Measurements from ENCODE around the gene OLFML2B. TPM values are rescaled to one million over a fixed set of nuclear protein-coding genes. Genes with fewer than 3 reads are reported as not detected.

The OLFML2B gene
- total RNA-seq, 1 experiment from 2014 or later: not detected

DNA sequence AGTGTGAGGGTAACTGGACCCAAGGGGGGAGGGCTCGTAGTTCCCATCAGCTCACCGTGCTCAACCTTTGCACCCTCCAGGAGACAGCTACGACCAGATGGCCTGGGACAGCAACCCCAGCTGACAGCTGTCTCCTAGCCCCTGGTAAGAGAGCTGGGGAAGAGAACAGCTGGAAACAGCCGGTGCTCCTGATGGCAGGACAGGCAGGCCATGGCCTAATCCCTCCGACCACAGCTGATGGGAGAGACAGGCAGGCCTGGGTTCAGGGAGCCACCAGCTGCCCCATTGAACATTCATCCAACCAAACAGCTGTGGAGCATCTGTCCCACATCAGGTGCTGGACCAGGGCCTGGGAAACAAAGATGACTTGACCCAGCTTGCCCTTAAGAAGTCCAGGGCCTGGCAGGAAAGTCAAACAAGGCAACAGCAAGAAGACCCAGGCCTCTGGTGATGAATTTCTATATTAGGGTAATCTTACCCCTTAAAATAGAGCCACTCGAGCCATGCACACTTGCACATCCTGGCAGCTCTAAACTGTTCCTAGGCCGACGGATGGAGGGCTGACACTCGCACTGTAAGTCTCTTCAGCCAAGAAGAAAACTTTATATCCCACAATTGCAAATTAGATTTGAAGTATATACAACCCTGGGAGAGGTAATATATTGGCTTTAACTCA, 12.2 kb downstream of the OLFML2B start:
- DNase-seq (ENCODE audit: unreplicated experiment): no peak
- Mint-ChIP-seq H3K27ac (ENCODE audit: low read depth, unreplicated experiment) (no peak overlapping the region), H3K4me3 (ENCODE audit: unreplicated experiment) (no peak overlapping the region), H3K9me3 (ENCODE audit: unreplicated experiment) (peaks cover 12% of the 10 kb centered on the region), H3K4me1 (ENCODE audit: insufficient read depth, unreplicated experiment) (no peaks in the 10 kb centered on the region), H3K27me3 (ENCODE audit: insufficient read depth, unreplicated experiment) (peaks cover 33% of the 10 kb centered on the region), H3K36me3 (ENCODE audit: insufficient read depth, unreplicated experiment) (no peaks in the 10 kb centered on the region)
- POLR2A ChIA-PET: no interaction called here
- TF ChIP-seq, protein P1, sequence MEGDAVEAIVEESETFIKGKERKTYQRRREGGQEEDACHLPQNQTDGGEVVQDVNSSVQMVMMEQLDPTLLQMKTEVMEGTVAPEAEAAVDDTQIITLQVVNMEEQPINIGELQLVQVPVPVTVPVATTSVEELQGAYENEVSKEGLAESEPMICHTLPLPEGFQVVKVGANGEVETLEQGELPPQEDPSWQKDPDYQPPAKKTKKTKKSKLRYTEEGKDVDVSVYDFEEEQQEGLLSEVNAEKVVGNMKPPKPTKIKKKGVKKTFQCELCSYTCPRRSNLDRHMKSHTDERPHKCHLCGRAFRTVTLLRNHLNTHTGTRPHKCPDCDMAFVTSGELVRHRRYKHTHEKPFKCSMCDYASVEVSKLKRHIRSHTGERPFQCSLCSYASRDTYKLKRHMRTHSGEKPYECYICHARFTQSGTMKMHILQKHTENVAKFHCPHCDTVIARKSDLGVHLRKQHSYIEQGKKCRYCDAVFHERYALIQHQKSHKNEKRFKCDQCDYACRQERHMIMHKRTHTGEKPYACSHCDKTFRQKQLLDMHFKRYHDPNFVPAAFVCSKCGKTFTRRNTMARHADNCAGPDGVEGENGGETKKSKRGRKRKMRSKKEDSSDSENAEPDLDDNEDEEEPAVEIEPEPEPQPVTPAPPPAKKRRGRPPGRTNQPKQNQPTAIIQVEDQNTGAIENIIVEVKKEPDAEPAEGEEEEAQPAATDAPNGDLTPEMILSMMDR (IDR thresholded peaks at IDR 0.05; ENCODE audit: unreplicated experiment): no peak
- intact Hi-C loops (cut with micrococcal nuclease): no loop called here
- BruUV-seq (replicated peaks): no TSS peak
- CTCF ChIA-PET: interaction anchor here (0.5 to 0.6 kb wide), 2 partner anchors 95 to 219 kb away, joined by 3 read pairs; no protein-coding TSS in a partner anchor

DNA sequence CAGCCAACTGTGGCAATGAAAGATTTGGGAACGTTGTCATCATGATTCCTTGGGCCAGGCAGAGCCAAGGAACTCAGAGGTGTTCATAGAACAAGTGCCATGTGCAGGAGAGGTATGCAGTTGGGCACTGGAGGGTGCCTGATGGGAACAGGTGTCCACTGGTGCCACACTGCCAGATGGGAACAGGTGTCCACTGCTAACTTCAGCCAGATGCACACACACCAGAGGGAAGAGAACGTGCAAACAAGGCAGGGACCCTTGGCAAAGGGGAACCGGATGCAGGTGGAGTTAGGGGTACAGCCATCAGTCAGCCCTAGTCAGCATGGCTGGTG, 13.5 kb downstream of the OLFML2B start:
- CTCF ChIA-PET: no interaction called here
- POLR2A ChIA-PET: no interaction called here
- intact Hi-C loops (cut with micrococcal nuclease): no loop called here
- Mint-ChIP-seq H3K36me3 (ENCODE audit: insufficient read depth, unreplicated experiment) (no peaks in the 10 kb centered on the region), H3K4me1 (ENCODE audit: insufficient read depth, unreplicated experiment) (no peaks in the 10 kb centered on the region), H3K9me3 (ENCODE audit: unreplicated experiment) (peaks cover 12% of the 10 kb centered on the region), H3K27ac (ENCODE audit: low read depth, unreplicated experiment) (no peak overlapping the region), H3K27me3 (ENCODE audit: insufficient read depth, unreplicated experiment) (peaks cover 19% of the 10 kb centered on the region), H3K4me3 (ENCODE audit: unreplicated experiment) (no peak overlapping the region)
- TF ChIP-seq, protein P1 (IDR thresholded peaks at IDR 0.05; ENCODE audit: unreplicated experiment): no peak
- no TSS peak for BruUV-seq (replicated peaks)
- DNase-seq (ENCODE audit: unreplicated experiment): no peak

DNA sequence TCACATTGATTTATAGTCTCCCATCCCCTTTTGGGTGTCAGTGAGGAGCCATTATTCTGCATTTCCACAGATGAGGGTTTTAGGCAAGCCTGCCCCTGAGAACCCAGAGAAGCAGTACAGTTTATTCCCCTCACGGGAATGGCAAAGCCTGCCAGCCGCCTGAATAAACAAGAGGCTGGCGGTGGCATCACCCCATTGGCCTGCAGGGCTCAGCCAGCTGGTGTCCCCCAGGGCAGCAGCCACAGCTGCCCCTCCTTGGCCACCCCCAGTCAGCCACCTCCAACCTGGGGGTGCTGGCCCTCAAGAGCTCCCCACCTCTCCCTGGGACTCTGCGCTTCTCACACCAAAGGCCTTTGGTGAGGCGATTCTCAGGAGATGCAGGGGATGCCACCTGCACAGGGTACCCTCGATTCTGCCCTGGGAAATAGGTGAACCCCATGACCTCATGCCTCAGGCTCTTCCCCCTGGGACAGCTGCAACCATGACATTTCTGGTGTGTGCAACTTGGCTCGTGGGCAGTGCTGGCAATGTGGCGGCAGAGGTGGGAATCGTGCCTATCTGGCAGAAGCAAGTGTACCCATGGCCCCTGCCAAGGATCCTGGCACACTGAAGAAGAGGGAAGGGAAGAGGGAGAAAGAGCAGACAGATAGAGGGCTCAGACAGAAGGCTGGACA, 14.0 kb downstream of the OLFML2B start:
- DNase-seq (ENCODE audit: unreplicated experiment): no peak
- H3K9me3 Mint-ChIP-seq (ENCODE audit: unreplicated experiment): peaks cover 12% of the 10 kb centered on the region
- CTCF ChIA-PET: no interaction called here
- POLR2A ChIA-PET: no interaction called here
- intact Hi-C loops (cut with micrococcal nuclease): no loop called here
- peaks cover 2% of the 10 kb centered on the region for H3K4me1 Mint-ChIP-seq (ENCODE audit: insufficient read depth, unreplicated experiment)
- peaks cover 14% of the 10 kb centered on the region for H3K27me3 Mint-ChIP-seq (ENCODE audit: insufficient read depth, unreplicated experiment)
- H3K27ac Mint-ChIP-seq (ENCODE audit: low read depth, unreplicated experiment): no peak overlapping the region
- H3K4me3 Mint-ChIP-seq (ENCODE audit: unreplicated experiment): no peak overlapping the region
- TF ChIP-seq, protein P1 (IDR thresholded peaks at IDR 0.05; ENCODE audit: unreplicated experiment): no peak
- H3K36me3 Mint-ChIP-seq (ENCODE audit: insufficient read depth, unreplicated experiment): no peaks in the 10 kb centered on the region
- BruUV-seq (replicated peaks): no TSS peak

DNA sequence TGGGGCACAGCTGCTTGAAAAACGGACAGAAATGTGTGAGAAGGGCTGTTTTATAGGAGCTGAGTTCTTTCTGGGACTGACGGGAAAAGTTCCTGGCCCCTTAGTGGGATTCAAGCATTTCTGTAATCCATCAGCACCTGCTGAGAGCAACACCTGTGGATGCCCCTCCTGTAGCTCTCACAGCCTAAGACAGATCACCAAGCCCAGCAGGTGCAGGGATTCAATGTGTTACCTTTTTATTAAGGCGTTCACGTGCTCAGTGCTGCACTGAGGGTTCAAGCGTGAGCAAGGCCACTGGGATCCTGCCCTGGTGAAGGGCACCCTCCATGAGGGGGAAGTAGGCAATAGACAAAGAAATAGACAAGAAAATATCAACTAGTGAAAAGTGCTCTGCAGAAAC, 14.9 kb downstream of the OLFML2B start:
- H3K36me3 Mint-ChIP-seq (ENCODE audit: insufficient read depth, unreplicated experiment): peaks cover 1% of the 10 kb centered on the region
- H3K27me3 Mint-ChIP-seq (ENCODE audit: insufficient read depth, unreplicated experiment): peaks cover 6% of the 10 kb centered on the region
- no peak overlapping the region for H3K27ac Mint-ChIP-seq (ENCODE audit: low read depth, unreplicated experiment)
- DNase-seq (ENCODE audit: unreplicated experiment): no peak
- H3K4me1 Mint-ChIP-seq (ENCODE audit: insufficient read depth, unreplicated experiment): peaks cover 10% of the 10 kb centered on the region
- H3K9me3 Mint-ChIP-seq (ENCODE audit: unreplicated experiment): peaks cover 4% of the 10 kb centered on the region
- TF ChIP-seq, protein P1 (IDR thresholded peaks at IDR 0.05; ENCODE audit: unreplicated experiment): no peak
- ChIA-PET POLR2A (interaction anchor here (0.7 kb wide), 1 partner anchor 15 kb away, joined by 3 read pairs; no protein-coding TSS in a partner anchor), CTCF (interaction anchor here (0.6 to 1.6 kb wide), 4 partner anchors 15 to 780 kb away, joined by 3 read pairs; partner anchors contain the start of gene OLFML2B)
- intact Hi-C loops (cut with micrococcal nuclease): no loop called here
- no TSS peak for BruUV-seq (replicated peaks)
- no peak overlapping the region for H3K4me3 Mint-ChIP-seq (ENCODE audit: unreplicated experiment)
